A549 (cell line): ENCODE results near the gene RBMS3.

Source experiments
- EP300 ChIP-seq, 2 experiments: fragments of >200 bp; sonication (Bioruptor Twin); formaldehyde crosslinking; IDR thresholded peaks; 2 replicates in 1 of 2; 3 replicates in 1 of 2; pipeline ENCODE4 v1.6.1; 2016 to 2017
- GATA3 ChIP-seq: IDR thresholded peaks from 2 replicates; pipeline ENCODE4 v1.6.1; 2012; ENCODE audit warnings: borderline replicate concordance
- HDAC2 ChIP-seq: fragments of 200-600 bp; sonication (generic); IDR thresholded peaks from 2 replicates; pipeline ENCODE4 v1.6.1; 2016
- MAZ ChIP-seq: fragments of 150-350 bp; IDR thresholded peaks from 2 replicates; pipeline ENCODE4 v1.6.1; 2014; ENCODE audit warnings: antibody characterized with exemption, low read depth, low read length, borderline replicate concordance
- POLR2A ChIP-seq: IDR thresholded peaks from 2 replicates; pipeline ENCODE4 v1.6.1; 2012; ENCODE audit warnings: mild to moderate bottlenecking, low read length
- ZC3H11A ChIP-seq: fragments of 450-650 bp; IDR thresholded peaks from 2 replicates; pipeline ENCODE4 v1.6.1; 2014; ENCODE audit warnings: antibody characterized with exemption, mild to moderate bottlenecking
- TF ChIP-seq, protein P1 (sequence below): fragments of >200 bp; sonication (Bioruptor Twin); formaldehyde crosslinking; IDR thresholded peaks from 3 replicates; pipeline ENCODE4 v1.5.1; 2016

- no peak for TF ChIP-seq EP300 (IDR thresholded peaks at IDR 0.05)
- no peak for TF ChIP-seq HDAC2
- TF ChIP-seq MAZ, result no peak
- TF ChIP-seq, protein P1, sequence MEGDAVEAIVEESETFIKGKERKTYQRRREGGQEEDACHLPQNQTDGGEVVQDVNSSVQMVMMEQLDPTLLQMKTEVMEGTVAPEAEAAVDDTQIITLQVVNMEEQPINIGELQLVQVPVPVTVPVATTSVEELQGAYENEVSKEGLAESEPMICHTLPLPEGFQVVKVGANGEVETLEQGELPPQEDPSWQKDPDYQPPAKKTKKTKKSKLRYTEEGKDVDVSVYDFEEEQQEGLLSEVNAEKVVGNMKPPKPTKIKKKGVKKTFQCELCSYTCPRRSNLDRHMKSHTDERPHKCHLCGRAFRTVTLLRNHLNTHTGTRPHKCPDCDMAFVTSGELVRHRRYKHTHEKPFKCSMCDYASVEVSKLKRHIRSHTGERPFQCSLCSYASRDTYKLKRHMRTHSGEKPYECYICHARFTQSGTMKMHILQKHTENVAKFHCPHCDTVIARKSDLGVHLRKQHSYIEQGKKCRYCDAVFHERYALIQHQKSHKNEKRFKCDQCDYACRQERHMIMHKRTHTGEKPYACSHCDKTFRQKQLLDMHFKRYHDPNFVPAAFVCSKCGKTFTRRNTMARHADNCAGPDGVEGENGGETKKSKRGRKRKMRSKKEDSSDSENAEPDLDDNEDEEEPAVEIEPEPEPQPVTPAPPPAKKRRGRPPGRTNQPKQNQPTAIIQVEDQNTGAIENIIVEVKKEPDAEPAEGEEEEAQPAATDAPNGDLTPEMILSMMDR, result no peak
- no peak for TF ChIP-seq POLR2A
- TF ChIP-seq GATA3, result no peak
- no peak for TF ChIP-seq ZC3H11A
Observed at GRCh38 chr3:29576675-29577074, 295.8 kb downstream of the RBMS3 start.
